Measurements from ENCODE around the gene TIMM50. TPM values are rescaled to one million over a fixed set of nuclear protein-coding genes. Genes with fewer than 3 reads are reported as not detected.

TIMM50 gene
- total RNA-seq, 1 donor from 2014 or later = 43.9 TPM

DNA sequence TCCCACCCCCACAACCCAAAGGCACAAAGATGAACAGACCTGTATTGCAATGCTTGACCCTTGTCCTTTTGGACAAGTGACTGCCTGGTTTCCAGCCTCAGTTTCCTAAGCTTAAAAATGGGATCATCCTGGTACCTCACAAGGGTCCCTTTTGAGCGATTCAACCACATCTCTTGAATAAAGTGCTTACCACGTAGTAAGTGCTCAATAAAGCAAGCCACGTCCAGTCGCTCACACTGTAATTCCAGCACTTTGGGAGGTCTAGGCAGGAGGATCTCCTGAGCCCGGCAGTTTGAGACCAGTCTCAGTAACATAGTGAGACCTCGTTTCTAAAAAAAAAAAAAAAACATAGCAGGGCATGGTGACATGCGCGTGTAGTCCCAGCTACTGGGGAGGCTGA is 19.3 kb downstream of the TIMM50 start:
- no peaks in the 10 kb centered on the region for H3K9me3 ChIP-seq
- intact Hi-C loops (cut with DNase I) = no loop called here
- TF ChIP-seq, protein P1, sequence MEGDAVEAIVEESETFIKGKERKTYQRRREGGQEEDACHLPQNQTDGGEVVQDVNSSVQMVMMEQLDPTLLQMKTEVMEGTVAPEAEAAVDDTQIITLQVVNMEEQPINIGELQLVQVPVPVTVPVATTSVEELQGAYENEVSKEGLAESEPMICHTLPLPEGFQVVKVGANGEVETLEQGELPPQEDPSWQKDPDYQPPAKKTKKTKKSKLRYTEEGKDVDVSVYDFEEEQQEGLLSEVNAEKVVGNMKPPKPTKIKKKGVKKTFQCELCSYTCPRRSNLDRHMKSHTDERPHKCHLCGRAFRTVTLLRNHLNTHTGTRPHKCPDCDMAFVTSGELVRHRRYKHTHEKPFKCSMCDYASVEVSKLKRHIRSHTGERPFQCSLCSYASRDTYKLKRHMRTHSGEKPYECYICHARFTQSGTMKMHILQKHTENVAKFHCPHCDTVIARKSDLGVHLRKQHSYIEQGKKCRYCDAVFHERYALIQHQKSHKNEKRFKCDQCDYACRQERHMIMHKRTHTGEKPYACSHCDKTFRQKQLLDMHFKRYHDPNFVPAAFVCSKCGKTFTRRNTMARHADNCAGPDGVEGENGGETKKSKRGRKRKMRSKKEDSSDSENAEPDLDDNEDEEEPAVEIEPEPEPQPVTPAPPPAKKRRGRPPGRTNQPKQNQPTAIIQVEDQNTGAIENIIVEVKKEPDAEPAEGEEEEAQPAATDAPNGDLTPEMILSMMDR (IDR thresholded peaks at IDR 0.05) = no peak
- ATAC-seq (no peak), DNase-seq (no peak)
- no peaks in the 10 kb centered on the region for H3K36me3 ChIP-seq
- H3K27me3 ChIP-seq = peaks cover 74% of the 10 kb centered on the region
- peaks cover 16% of the 10 kb centered on the region for H3K4me1 ChIP-seq
- H3K4me3 ChIP-seq = no peak overlapping the region
- H3K27ac ChIP-seq = no peak overlapping the region

DNA sequence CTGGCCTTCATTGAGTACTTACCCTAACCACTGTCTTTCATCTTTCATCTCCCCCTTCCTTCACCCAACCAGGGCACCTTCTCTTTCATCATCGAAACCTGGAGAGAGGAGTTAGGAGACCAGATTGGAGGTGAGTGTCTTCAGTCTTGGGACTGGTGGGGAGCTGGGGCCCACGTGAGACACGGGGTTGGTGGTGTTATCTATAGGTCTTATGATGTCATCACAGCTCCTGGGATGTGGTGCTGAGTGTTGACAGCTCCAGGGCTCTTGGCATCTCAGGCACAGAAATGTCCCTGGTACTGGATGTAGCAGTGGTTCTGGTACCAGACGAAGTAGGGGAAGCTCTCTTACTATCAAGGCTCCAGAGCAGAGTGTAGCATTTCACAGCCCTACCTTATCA is 19.9 kb downstream of the TIMM50 start:
- Histone ChIP-seq H3K27ac (no peak overlapping the region), H3K27me3 (peaks cover 81% of the 10 kb centered on the region)
- no peak for ATAC-seq

DNA sequence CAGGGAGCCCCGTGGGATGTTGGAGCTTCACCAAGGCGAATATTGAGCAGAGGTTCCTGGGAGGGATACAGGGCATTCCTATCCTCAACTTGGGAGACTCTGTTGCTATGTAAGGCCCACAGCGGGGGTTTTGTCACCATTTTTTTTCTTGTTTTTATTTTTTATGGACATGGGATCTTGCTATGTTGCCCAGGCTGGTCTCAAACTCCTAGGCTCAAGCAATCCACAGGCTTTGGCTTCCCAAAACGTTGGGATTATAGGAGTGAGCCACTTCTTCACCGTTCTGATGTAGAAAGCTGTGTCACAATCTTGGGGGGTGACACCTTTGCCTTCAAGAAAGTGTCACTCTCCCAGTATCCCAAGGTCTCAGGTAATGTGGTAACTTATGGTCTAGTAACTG is 20.7 kb downstream of the TIMM50 start:
- Histone ChIP-seq H3K27ac (no peak overlapping the region), H3K27me3 (peaks cover 85% of the 10 kb centered on the region), H3K36me3 (no peaks in the 10 kb centered on the region), H3K9me3 (no peaks in the 10 kb centered on the region), H3K4me3 (no peak overlapping the region), H3K4me1 (peaks cover 16% of the 10 kb centered on the region)
- DNase-seq = no peak
- intact Hi-C loops (cut with DNase I) = no loop called here
- ATAC-seq = no peak
- TF ChIP-seq, protein P1 (IDR thresholded peaks at IDR 0.05) = no peak

More for the DNA sequence above, 19.9 kb downstream of the TIMM50 start:
- DNase-seq = no peak
- H3K9me3 ChIP-seq = no peaks in the 10 kb centered on the region
- H3K4me1 ChIP-seq = peaks cover 16% of the 10 kb centered on the region
- H3K4me3 ChIP-seq = no peak overlapping the region
- no peaks in the 10 kb centered on the region for H3K36me3 ChIP-seq
- TF ChIP-seq, protein P1 (IDR thresholded peaks at IDR 0.05) = no peak
- intact Hi-C loops (cut with DNase I) = no loop called here

DNA sequence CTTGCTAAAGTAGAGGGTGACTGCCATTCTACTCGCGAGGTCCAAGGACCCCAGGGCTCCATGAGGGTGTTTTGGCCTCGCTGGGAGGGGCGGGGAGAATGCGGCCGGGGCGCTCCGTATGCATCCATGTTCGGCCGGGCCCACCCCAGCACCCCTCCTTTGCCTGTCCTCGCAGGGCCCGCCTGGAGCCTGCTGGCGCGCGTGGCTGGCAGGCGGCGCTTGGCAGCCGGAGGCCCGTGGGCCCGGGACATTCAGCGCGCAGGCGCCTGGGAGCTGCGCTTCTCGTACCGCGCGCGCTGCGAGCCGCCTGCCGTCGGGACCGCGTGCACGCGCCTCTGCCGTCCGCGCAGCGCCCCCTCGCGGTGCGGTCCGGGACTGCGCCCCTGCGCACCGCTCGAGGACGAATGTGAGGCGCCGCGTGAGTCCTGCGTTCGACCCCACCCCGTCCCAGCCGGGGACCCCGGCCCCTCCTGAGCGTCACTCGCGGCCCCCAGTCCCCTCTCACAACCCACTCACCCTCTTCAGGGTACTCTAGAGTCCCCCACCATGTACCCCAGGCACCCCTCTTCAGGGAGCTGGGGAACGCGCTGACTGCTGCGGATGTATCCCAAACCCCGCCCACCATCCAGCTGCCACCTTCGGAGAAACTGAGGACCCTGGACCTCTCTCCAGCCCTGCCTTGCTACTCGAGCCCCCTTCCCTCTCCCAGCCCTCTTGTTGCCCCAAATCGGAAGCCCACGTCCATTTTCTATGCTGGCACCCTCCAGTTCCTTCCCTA is 22.2 kb downstream of the TIMM50 start:
- H3K36me3 ChIP-seq = no peaks in the 10 kb centered on the region
- H3K27ac ChIP-seq = no peak overlapping the region
- no peak overlapping the region for H3K4me3 ChIP-seq
- ATAC-seq = peak; percentile 92
- peak; percentile 83 for DNase-seq
- intact Hi-C loops (cut with DNase I) = no loop called here
- peaks cover 13% of the 10 kb centered on the region for H3K4me1 ChIP-seq
- TF ChIP-seq, protein P1 (IDR thresholded peaks at IDR 0.05) = peak; percentile 66
- no peaks in the 10 kb centered on the region for H3K9me3 ChIP-seq
- H3K27me3 ChIP-seq = peaks cover 83% of the 10 kb centered on the region

DNA sequence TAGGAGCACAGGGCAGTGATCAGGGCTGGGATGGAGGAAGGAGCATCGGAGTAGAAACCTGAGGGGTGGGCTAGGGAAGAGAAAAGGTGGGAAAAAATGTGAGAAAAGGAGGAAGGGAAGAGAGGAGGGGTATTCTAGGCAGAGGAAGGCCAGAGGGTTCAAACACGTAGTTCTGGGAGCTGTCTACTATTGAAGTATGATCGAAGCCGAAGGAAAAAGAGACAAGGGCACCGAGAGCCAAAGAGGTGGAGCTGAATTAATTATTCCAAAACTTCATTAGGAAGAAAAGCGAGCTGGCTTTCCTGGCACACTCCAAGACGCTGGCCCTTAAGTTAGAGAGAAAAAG is 25.9 kb downstream of the TIMM50 start:
- intact Hi-C loops (cut with DNase I) = no loop called here
- peak overlapping the region; percentile 40 for H3K4me3 ChIP-seq
- no peaks in the 10 kb centered on the region for H3K36me3 ChIP-seq
- H3K4me1 ChIP-seq = no peaks in the 10 kb centered on the region
- no peaks in the 10 kb centered on the region for H3K9me3 ChIP-seq
- ATAC-seq = no peak
- DNase-seq = no peak
- H3K27me3 ChIP-seq = peaks cover 61% of the 10 kb centered on the region
- TF ChIP-seq, protein P1 (IDR thresholded peaks at IDR 0.05) = no peak
- no peak overlapping the region for H3K27ac ChIP-seq
